ENCODE results near the gene IQGAP3. TPM values are rescaled to one million over a fixed set of nuclear protein-coding genes. Genes with fewer than 3 reads are reported as not detected.

The IQGAP3 gene
- total RNA-seq, 1 donor from 2014 or later: 9.8 TPM

- H3K27ac Mint-ChIP-seq (ENCODE audit: unreplicated experiment): no peak overlapping the region
- H3K36me3 Mint-ChIP-seq (ENCODE audit: low read depth): no peaks in the 10 kb centered on the region
- no peak for TF ChIP-seq CTCF (IDR thresholded peaks at IDR 0.05)
- H3K4me1 Mint-ChIP-seq (ENCODE audit: low read depth): peaks cover 3% of the 10 kb centered on the region
- H3K9me3 Mint-ChIP-seq (ENCODE audit: low read depth): no peaks in the 10 kb centered on the region
- H3K27me3 Mint-ChIP-seq (ENCODE audit: low read depth): peaks cover 3% of the 10 kb centered on the region
- no peak overlapping the region for H3K4me3 Mint-ChIP-seq (ENCODE audit: unreplicated experiment)
- DNase-seq (ENCODE audit: low spot score): no peak
Observed at GRCh38 chr1:156584813-156585212, 12.4 kb upstream of the IQGAP3 start.

GRCh38 chr1:156583821-156584622, 11.7 kb upstream of the IQGAP3 start:
- Mint-ChIP-seq H3K9me3 (ENCODE audit: low read depth) (no peaks in the 10 kb centered on the region), H3K4me1 (ENCODE audit: low read depth) (peaks cover 3% of the 10 kb centered on the region), H3K27ac (ENCODE audit: unreplicated experiment) (peak overlapping the region; percentile 66), H3K4me3 (ENCODE audit: unreplicated experiment) (no peak overlapping the region), H3K36me3 (ENCODE audit: low read depth) (no peaks in the 10 kb centered on the region), H3K27me3 (ENCODE audit: low read depth) (peaks cover 3% of the 10 kb centered on the region)
- TF ChIP-seq CTCF (IDR thresholded peaks at IDR 0.05): peak; percentile 89
- DNase-seq (ENCODE audit: low spot score): no peak

GRCh38 chr1:156582388-156583017, 10.1 kb upstream of the IQGAP3 start:
- Mint-ChIP-seq H3K27ac (ENCODE audit: unreplicated experiment) (no peak overlapping the region), H3K4me1 (ENCODE audit: low read depth) (peaks cover 3% of the 10 kb centered on the region), H3K36me3 (ENCODE audit: low read depth) (no peaks in the 10 kb centered on the region), H3K9me3 (ENCODE audit: low read depth) (no peaks in the 10 kb centered on the region), H3K4me3 (ENCODE audit: unreplicated experiment) (no peak overlapping the region), H3K27me3 (ENCODE audit: low read depth) (peaks cover 3% of the 10 kb centered on the region)
- TF ChIP-seq CTCF (IDR thresholded peaks at IDR 0.05): no peak
- DNase-seq (ENCODE audit: low spot score): no peak

- Mint-ChIP-seq H3K9me3 (ENCODE audit: low read depth) (no peaks in the 10 kb centered on the region), H3K36me3 (ENCODE audit: low read depth) (no peaks in the 10 kb centered on the region), H3K27ac (ENCODE audit: unreplicated experiment) (peak overlapping the region; percentile 22), H3K4me1 (ENCODE audit: low read depth) (peaks cover 3% of the 10 kb centered on the region), H3K27me3 (ENCODE audit: low read depth) (peaks cover 3% of the 10 kb centered on the region), H3K4me3 (ENCODE audit: unreplicated experiment) (no peak overlapping the region)
- TF ChIP-seq CTCF (IDR thresholded peaks at IDR 0.05): no peak
- no peak for DNase-seq (ENCODE audit: low spot score)
Observed at GRCh38 chr1:156581661-156582387, 9.5 kb upstream of the IQGAP3 start.

- peaks cover 3% of the 10 kb centered on the region for H3K27me3 Mint-ChIP-seq (ENCODE audit: low read depth)
- no peak within 1 kb of the TSS for H3K27ac Mint-ChIP-seq (ENCODE audit: unreplicated experiment)
- no peak for DNase-seq (ENCODE audit: low spot score)
- no peak within 1 kb of the TSS for H3K4me3 Mint-ChIP-seq (ENCODE audit: unreplicated experiment)
- no peaks in the 10 kb centered on the region for H3K9me3 Mint-ChIP-seq (ENCODE audit: low read depth)
- H3K36me3 Mint-ChIP-seq (ENCODE audit: low read depth): no peaks in the 10 kb centered on the region
- H3K4me1 Mint-ChIP-seq (ENCODE audit: low read depth): peaks cover 3% of the 10 kb centered on the region
- no peak for TF ChIP-seq CTCF (IDR thresholded peaks at IDR 0.05)
Observed at GRCh38 chr1:156579472-156579871, 7.1 kb upstream of the IQGAP3 start, which contains the start of gene TTC24. TTC24 (plus strand) TSS chr1:156579723; CDS start chr1:156581365, 1,642 bp downstream.
